H1 (cell line): ENCODE results near the gene EVI2A. TPM values are rescaled to one million over a fixed set of nuclear protein-coding genes. Genes with fewer than 3 reads are reported as not detected.

Experiments
- CTCF ChIA-PET: fragments of 300-600 bp; sonication (Branson Sonifier 250); formaldehyde crosslinking; loops from one replicate; lab custom pipeline; 2021; ENCODE audit not compliant: partially characterized antibody; lab: Charles Lee
- POLR2A ChIA-PET: fragments of 300-600 bp; sonication (Branson Sonifier 250); formaldehyde crosslinking; loops from one replicate; lab custom pipeline; 2021; ENCODE audit warnings: inconsistent platforms; ENCODE audit not compliant: partially characterized antibody; lab: Charles Lee
- DNase-seq, 2 experiments: peaks; one replicate each; pipeline versions ENCODE4 v3.0.0 to v3.0.0-alpha.2; 2010 to 2022; ENCODE audit warnings: low spot score in 2 of 2, low read depth in 1 of 2, mixed read lengths in 1 of 2
- FAIRE-seq: peaks from 2 replicates; lab custom pipeline; 2011; peaks lifted over from hg19 to GRCh38; lab: Jason Lieb, UNC
- H2AFZ ChIP-seq: 2 replicates; pipeline ENCODE4 v1.8.1; 2012; ENCODE audit warnings: low read length, inconsistent platforms
- H2AK5ac ChIP-seq: 2 replicates; pipeline ENCODE4 v1.6.1; 2013; ENCODE audit warnings: low read depth, low read length
- H2BK120ac ChIP-seq: replicated peaks from 2 replicates; pipeline ENCODE3; 2013; ENCODE audit warnings: low read depth, low read length, inconsistent platforms
- H2BK12ac ChIP-seq: 2 replicates; pipeline ENCODE4 v1.6.1; 2013; ENCODE audit warnings: low read depth, low read length
- H2BK15ac ChIP-seq: 2 replicates; pipeline ENCODE4 v1.6.1; 2013; ENCODE audit warnings: low read length
- H2BK20ac ChIP-seq: 2 replicates; pipeline ENCODE4 v1.6.1; 2013; ENCODE audit warnings: low read length
- H2BK5ac ChIP-seq: 2 replicates; pipeline ENCODE4 v1.6.1; 2013; ENCODE audit warnings: low read depth, low read length
- H3K14ac ChIP-seq: 2 replicates; pipeline ENCODE4 v1.6.1; 2013; ENCODE audit warnings: inconsistent platforms; ENCODE audit not compliant: insufficient read length
- H3K18ac ChIP-seq: 2 replicates; pipeline ENCODE4 v1.6.1; 2013; ENCODE audit warnings: low read length; ENCODE audit errors: extremely low read depth
- H3K23ac ChIP-seq: 2 replicates; pipeline ENCODE4 v1.6.1; 2013; ENCODE audit warnings: inconsistent platforms; ENCODE audit not compliant: insufficient read length
- H3K23me2 ChIP-seq: 2 replicates; pipeline ENCODE4 v1.6.1; 2013; ENCODE audit warnings: low read depth, low read length
- H3K27ac ChIP-seq: 2 replicates; pipeline ENCODE4 v1.6.1; 2011; ENCODE audit warnings: low read depth, low read length, inconsistent platforms
- H3K27me3 ChIP-seq, 4 experiments: replicated peaks in 1 of 4; 1 replicate in 1 of 4; 2 replicates in 3 of 4; pipeline versions ENCODE4 v1.6.1 to v1.8.1; 2011 to 2013; ENCODE audit warnings: low read length in 3 of 4, mild to moderate bottlenecking in 3 of 4, inconsistent platforms in 2 of 4, mixed read lengths in 2 of 4, moderate library complexity in 1 of 4; ENCODE audit not compliant: control insufficient read depth in 3 of 4, insufficient read depth in 3 of 4; ENCODE audit errors: extremely low read depth in 1 of 4
- H3K36me3 ChIP-seq, 4 experiments: 2 replicates each; pipeline versions ENCODE4 v1.6.1 to v1.8.1; 2011 to 2013; ENCODE audit warnings: mild to moderate bottlenecking in 4 of 4, low read length in 3 of 4, moderate library complexity in 2 of 4, control low read depth in 1 of 4, inconsistent platforms in 1 of 4; ENCODE audit not compliant: insufficient read depth in 4 of 4, control insufficient read depth in 2 of 4
- H3K4ac ChIP-seq: replicated peaks from 2 replicates; pipeline ENCODE3; 2013; ENCODE audit warnings: low read length, low read depth, mixed read lengths, inconsistent platforms; ENCODE audit not compliant: insufficient read length
- H3K4me1 ChIP-seq, 4 experiments: replicated peaks in 1 of 4; 1 replicate in 1 of 4; 2 replicates in 3 of 4; pipeline versions ENCODE4 v1.6.1 to v1.8.1; 2011 to 2013; ENCODE audit warnings: low read length in 3 of 4, inconsistent platforms in 2 of 4, mixed read lengths in 1 of 4; ENCODE audit not compliant: insufficient read depth in 4 of 4, control insufficient read depth in 3 of 4
- H3K4me2 ChIP-seq, 2 experiments: 2 replicates each; pipeline versions ENCODE4 v1.6.1 to v1.8.1; 2011 to 2013; ENCODE audit warnings: low read depth in 2 of 2, low read length in 2 of 2, control low read depth in 1 of 2, inconsistent platforms in 1 of 2, mild to moderate bottlenecking in 1 of 2; ENCODE audit not compliant: insufficient read depth in 1 of 2
- H3K4me3 ChIP-seq, 4 experiments: fragments of 200-600, 300-600 bp in 1 of 4; sonication (generic), shearing (Covaris generic), sonication (Bioruptor Twin) in 1 of 4; 2 replicates each; pipeline versions ENCODE4 v1.5.1 to v1.8.1; 2011 to 2016; ENCODE audit warnings: low read length in 4 of 4, low read depth in 3 of 4, control low read depth in 2 of 4, inconsistent platforms in 2 of 4, mild to moderate bottlenecking in 2 of 4, mixed read lengths in 1 of 4, moderate library complexity in 1 of 4; ENCODE audit not compliant: insufficient read depth in 2 of 4; ENCODE audit errors: extremely low read depth in 1 of 4
- H3K56ac ChIP-seq: replicated peaks from 2 replicates; pipeline ENCODE3; 2013; ENCODE audit warnings: low read depth, mild to moderate bottlenecking, mixed read lengths, low read length, inconsistent platforms; ENCODE audit not compliant: insufficient read length
- H3K79me1 ChIP-seq: 2 replicates; pipeline ENCODE4 v1.6.1; 2013; ENCODE audit warnings: low read depth, low read length, control low read depth
- H3K79me2 ChIP-seq, 2 experiments: 2 replicates each; pipeline versions ENCODE4 v1.6.1 to v1.8.1; 2012 to 2013; ENCODE audit warnings: low read length in 2 of 2, mild to moderate bottlenecking in 2 of 2, inconsistent platforms in 1 of 2; ENCODE audit not compliant: insufficient read depth in 2 of 2, control insufficient read depth in 1 of 2
- H3K9ac ChIP-seq, 4 experiments: replicated peaks in 1 of 4; 1 replicate in 1 of 4; 2 replicates in 3 of 4; pipeline versions ENCODE4 v1.6.1 to v1.8.1; 2011 to 2013; ENCODE audit warnings: low read depth in 3 of 4, low read length in 3 of 4, control low read depth in 2 of 4, mild to moderate bottlenecking in 2 of 4, moderate library complexity in 2 of 4, inconsistent platforms in 1 of 4; ENCODE audit errors: extremely low read depth in 1 of 4
- H3K9me3 ChIP-seq, 2 experiments: 2 replicates each; pipeline versions ENCODE4 v1.6.1 to v1.8.1; 2012 to 2013; ENCODE audit warnings: mild to moderate bottlenecking in 2 of 2, moderate library complexity in 2 of 2, control low read depth in 1 of 2, inconsistent platforms in 1 of 2, low read depth in 1 of 2, low read length in 1 of 2, mixed read lengths in 1 of 2; ENCODE audit not compliant: insufficient read depth in 2 of 2
- H4K20me1 ChIP-seq, 2 experiments: replicated peaks in 1 of 2; 2 replicates each; pipeline versions ENCODE3 to v1.8.1; 2011 to 2013; ENCODE audit warnings: inconsistent platforms in 2 of 2, low read length in 2 of 2, mild to moderate bottlenecking in 1 of 2; ENCODE audit not compliant: insufficient read depth in 2 of 2, control insufficient read depth in 1 of 2
- H4K5ac ChIP-seq: 2 replicates; pipeline ENCODE4 v1.6.1; 2013; ENCODE audit warnings: low read length, low read depth, mixed read lengths, inconsistent platforms; ENCODE audit not compliant: insufficient read length
- H4K8ac ChIP-seq: 2 replicates; pipeline ENCODE4 v1.8.0; 2013; ENCODE audit warnings: mild to moderate bottlenecking, moderate library complexity, low read length, inconsistent platforms; ENCODE audit not compliant: insufficient read depth; ENCODE audit errors: extremely low read depth
- H4K91ac ChIP-seq: replicated peaks from 2 replicates; pipeline ENCODE3; 2013; ENCODE audit warnings: low read length, mixed read lengths, inconsistent platforms; ENCODE audit not compliant: insufficient read length
- BACH1 ChIP-seq: IDR thresholded peaks from 2 replicates; pipeline ENCODE4 v1.6.1; 2012; ENCODE audit warnings: low read length, improper control_type of control experiment
- BCL11A ChIP-seq, 2 experiments: IDR thresholded peaks; one replicate each; pipeline ENCODE4 v1.6.1; 2011; ENCODE audit warnings: low read depth in 2 of 2, low read length in 2 of 2, mild to moderate bottlenecking in 2 of 2
- CBX8 ChIP-seq: fragments of 300-800, 300-1000 bp; sonication (generic); IDR thresholded peaks from 2 replicates; pipeline ENCODE4 v1.7.1; 2016; ENCODE audit warnings: low read depth, low read length, borderline replicate concordance
- CEBPB ChIP-seq: IDR thresholded peaks from 2 replicates; pipeline ENCODE4 v1.6.1; 2012; ENCODE audit warnings: low read depth, low read length
- EZH2 ChIP-seq: fragments of 200-600 bp; sonication (generic); IDR thresholded peaks from 2 replicates; pipeline ENCODE4 v1.7.1; 2012; ENCODE audit warnings: low read depth, mild to moderate bottlenecking, moderate library complexity, low read length, inconsistent platforms; ENCODE audit not compliant: severe bottlenecking
- GABPA ChIP-seq: IDR thresholded peaks from 2 replicates; pipeline ENCODE4 v1.6.1; 2011; ENCODE audit warnings: mild to moderate bottlenecking, low read length, moderate library complexity, borderline replicate concordance; ENCODE audit not compliant: insufficient read depth
- JUND ChIP-seq: IDR thresholded peaks from 2 replicates; pipeline ENCODE4 v1.6.1; 2011; ENCODE audit warnings: mild to moderate bottlenecking, improper control_type of control experiment, low read length
- POLR2A ChIP-seq, 2 experiments: IDR thresholded peaks; 1 replicate in 1 of 2; 2 replicates in 1 of 2; pipeline ENCODE4 v1.6.1; 2011; ENCODE audit warnings: low read depth in 2 of 2, low read length in 2 of 2, mild to moderate bottlenecking in 2 of 2; ENCODE audit errors: control extremely low read depth in 1 of 2
- SIX5 ChIP-seq: IDR thresholded peaks from 2 replicates; pipeline ENCODE4 v1.6.1; 2011; ENCODE audit warnings: mild to moderate bottlenecking, low read depth, low read length
- USF2 ChIP-seq: IDR thresholded peaks from 2 replicates; pipeline ENCODE4 v1.6.1; 2011; ENCODE audit warnings: low read length, improper control_type of control experiment
- WGBS, 2 experiments: shearing (Covaris generic) in 1 of 2; methylation state at CpG; one replicate each; pipeline versions ENCODE4 v1.1.6 to v1.1.7; 2013 to 2015; ENCODE audit warnings: low lambda C conversion rate in 2 of 2, mixed read lengths in 2 of 2, inconsistent platforms in 1 of 2, low coverage in 1 of 2, missing lambda C conversion rate in 1 of 2; ENCODE audit not compliant: insufficient replicate concordance in 2 of 2, insufficient coverage in 1 of 2, insufficient read length in 1 of 2; ENCODE audit errors: extremely low coverage in 1 of 2, missing lambda C conversion rate in 1 of 2; 5-methylcytosine and 5-hydroxymethylcytosine counted together
- polyA plus RNA-seq, 7 experiments: library from polyadenylated mRNA; depleted of rRNA in 3 of 7; stranded (reverse) in 5 of 7; unstranded in 2 of 7; fragments of >200 nt in 5 of 7; fragments of 200-250 nt in 2 of 7; gene quantifications; 1 replicate in 5 of 7; 2 replicates in 1 of 7; 4 replicates in 1 of 7; pipeline versions ENCODE4 v1.2.1 to v1.2.3, GENCODE V29; 2011 to 2013; ENCODE audit warnings: missing spikeins in 2 of 7, mixed read lengths in 2 of 7
- total RNA-seq: library from RNA; stranded (reverse); fragmentation: NEBNext Ultra II Directional; extraction: Animal tissue kit (Norgen Biotek cat#: 25700); gene quantifications from 2 replicates; pipeline ENCODE4 v1.2.1, GENCODE V29; 2021

Gene EVI2A
- total and polyA plus RNA-seq, 2 of the 8 experiments (the other 6 are each of a cell fraction or from before 2014, with no cell fraction given) = not detected

DNA sequence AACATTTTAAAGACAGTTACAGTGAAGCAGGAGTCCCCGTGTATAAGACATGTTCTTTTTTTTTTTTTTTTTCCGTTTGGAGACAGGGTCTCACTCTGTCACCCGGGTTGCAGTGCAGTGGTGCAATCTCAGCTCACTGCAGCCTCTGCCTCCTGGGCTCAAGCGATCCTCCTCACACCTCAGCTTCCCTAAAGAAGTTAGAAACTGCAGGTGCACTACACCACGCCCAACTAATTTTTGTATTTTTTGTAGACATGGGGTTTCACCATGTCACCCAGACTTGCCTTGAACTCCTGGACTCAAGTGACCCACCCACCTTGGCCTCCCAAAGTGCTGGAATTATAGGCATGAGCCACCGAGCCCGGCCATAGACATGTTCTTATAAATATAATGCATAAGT is 10.5 kb downstream of the EVI2A start:
- FAIRE-seq (no peak), DNase-seq (no peak)

More for the DNA sequence above, 10.5 kb downstream of the EVI2A start:
- Histone ChIP-seq H2BK12ac (no peak overlapping the region), H2BK5ac (no peak overlapping the region), H3K4me3 (no peak overlapping the region), H4K91ac (no peak overlapping the region), H3K14ac (no peak overlapping the region), H3K23me2 (no peaks in the 10 kb centered on the region), H3K23ac (no peak overlapping the region), H2BK20ac (no peak overlapping the region), H3K56ac (no peak overlapping the region), H4K8ac (no peak overlapping the region), H3K36me3 (no peaks in the 10 kb centered on the region), H4K5ac (no peak overlapping the region), H3K18ac (no peak overlapping the region), H3K79me2 (no peaks in the 10 kb centered on the region), H3K9ac (no peak overlapping the region), H2BK120ac (no peak overlapping the region), H3K27ac (no peak overlapping the region), H2AK5ac (no peak overlapping the region), H3K4ac (no peak overlapping the region), H3K4me2 (no peak overlapping the region), H3K27me3 (no peaks in the 10 kb centered on the region), H3K79me1 (no peaks in the 10 kb centered on the region), H2AFZ (no peak overlapping the region), H3K9me3 (no peaks in the 10 kb centered on the region), H4K20me1 (no peaks in the 10 kb centered on the region), H2BK15ac (no peak overlapping the region), H3K4me1 (no peaks in the 10 kb centered on the region)
- WGBS, 2 experiments = 89% methylated on average over 5 of the region's 7 CpGs; no CpG with 5 or more reads in 1 of the 2 experiments
- no peak for TF ChIP-seq EZH2
- no peak for TF ChIP-seq SIX5
- TF ChIP-seq USF2 = no peak
- TF ChIP-seq POLR2A (IDR thresholded peaks at IDR 0.05; ENCODE audit: control extremely low read depth in 1 of 2, low read depth in 2 of 2, low read length in 2 of 2) = no peak
- TF ChIP-seq BCL11A (IDR thresholded peaks at IDR 0.05; ENCODE audit: low read depth in 2 of 2, low read length in 2 of 2) = no peak
- TF ChIP-seq CBX8 = no peak
- TF ChIP-seq BACH1 = no peak
- TF ChIP-seq GABPA = no peak
- TF ChIP-seq JUND = no peak
- TF ChIP-seq CEBPB = no peak
- ChIA-PET POLR2A (no interaction called here), CTCF (no interaction called here)
